ENCODE results near the gene SUSD5.

GRCh38 chr3:33256249-33256648, 37.6 kb upstream of the SUSD5 start:
- TF ChIP-seq CTCF (IDR thresholded peaks at IDR 0.05) = no peak
- no peak for TF ChIP-seq EP300 (IDR thresholded peaks at IDR 0.05)

Measured in gastroesophageal sphincter (tissue), 3 donors.